Mucosa of descending colon (tissue), 3 donors: Measurements from ENCODE around the gene SLC6A7. TPM values are rescaled to one million over a fixed set of nuclear protein-coding genes. Genes with fewer than 3 reads are reported as not detected.
A peak's percentile ranks its signal among the peaks of the same experiment; 100 is the strongest.

Experiments used
- ATAC-seq: fragments of 200-7000 bp; cut with Tn5 transposase; one replicate; pipeline ENCODE4 v1.9.1; 2020; ENCODE audit warnings: mild to moderate bottlenecking, moderate library complexity
- DNase-seq, 3 donors: peaks; one replicate each; pipeline ENCODE4 v3.0.0-alpha.2; 2020
- H3K36me3 ChIP-seq: fragments of 200-600 bp; one replicate; pipeline ENCODE4 v1.8.0; 2021; ENCODE audit warnings: low read depth, mild to moderate bottlenecking
- H3K4me1 ChIP-seq: fragments of 200-600 bp; one replicate; pipeline ENCODE4 v1.8.0; 2021; ENCODE audit warnings: low read depth, mild to moderate bottlenecking
- H3K4me3 ChIP-seq: fragments of 200-600 bp; one replicate; pipeline ENCODE4 v1.8.0; 2021; ENCODE audit warnings: mild to moderate bottlenecking
- H3K9me3 ChIP-seq: fragments of 200-600 bp; one replicate; pipeline ENCODE4 v1.8.0; 2021; ENCODE audit warnings: mild to moderate bottlenecking
- intact Hi-C, 2 donors: fragments of 100-400 bp; cut with DNase I in 1 of 2; cut with micrococcal nuclease in 1 of 2; formaldehyde crosslinking; loops; one replicate each; pipeline versions ENCODE4 v1.11.0 to v1.11.1; 2022; cut with DNase I, micrococcal nuclease
- total RNA-seq, 3 donors: library from RNA; stranded (reverse); fragmentation: NEBNext Ultra II Directional in 2 of 3; extraction: Animal tissue kit (Norgen Biotek cat#: 25700) in 2 of 3; gene quantifications; one replicate each; pipeline versions ENCODE4 v1.2.1 to v1.2.4, GENCODE V29; 2021 to 2023
- TF ChIP-seq, protein P1 (sequence below): fragments of 200-600 bp; IDR thresholded peaks from one replicate; pipeline ENCODE4 v1.8.0; 2022; ENCODE audit warnings: antibody characterized with exemption, mild to moderate bottlenecking
- donor health status: DM: no; HTN: no; CAD: no; lungs with moderate emphysema.
- donor health status: DM: no; HTN: no; CAD: no.
- donor health status: DM: no; HTN: yes; CAD: no.

The SLC6A7 gene
- total RNA-seq, 3 donors from 2014 or later, result 15.2 to 26.4 (median 18.9) TPM

DNA sequence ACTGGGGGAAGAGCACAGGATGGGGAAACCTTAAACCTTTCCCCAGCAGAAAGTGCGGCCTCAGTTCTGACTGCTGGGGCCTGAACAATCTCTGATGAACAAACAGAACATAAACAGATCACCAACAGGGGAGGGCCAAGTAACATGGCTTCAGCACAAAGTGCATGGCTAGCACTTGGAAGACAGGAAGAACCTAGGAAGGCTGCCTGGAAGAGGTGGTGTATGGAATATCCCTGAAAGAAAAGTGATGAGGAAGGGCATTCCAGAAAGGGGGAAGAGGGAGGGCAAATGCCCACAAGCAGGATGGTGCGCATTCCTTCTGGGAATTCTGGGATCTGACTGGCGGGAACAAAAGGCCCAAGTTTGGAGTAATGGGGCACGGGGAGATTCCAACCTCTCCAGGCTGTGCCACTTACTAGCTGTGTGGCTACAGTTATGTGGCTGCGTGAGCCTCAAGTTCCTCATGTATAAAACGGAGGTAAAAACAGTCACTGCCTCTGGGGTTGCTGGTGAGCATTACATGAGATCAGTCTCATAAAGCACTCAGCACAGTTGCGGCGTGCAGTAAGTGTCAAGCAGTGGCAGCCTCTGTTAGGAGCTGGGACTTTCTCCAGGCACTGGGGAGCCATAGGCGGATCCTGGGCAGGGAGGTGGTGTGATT, 35.8 kb upstream of the SLC6A7 start:
- ATAC-seq (peak; percentile 20), DNase-seq (no peak)
- intact Hi-C loops, result no loop called here
- H3K9me3 ChIP-seq, result no peaks in the 10 kb centered on the region
- no peaks in the 10 kb centered on the region for H3K36me3 ChIP-seq
- H3K4me1 ChIP-seq, result no peaks in the 10 kb centered on the region
- TF ChIP-seq, protein P1, sequence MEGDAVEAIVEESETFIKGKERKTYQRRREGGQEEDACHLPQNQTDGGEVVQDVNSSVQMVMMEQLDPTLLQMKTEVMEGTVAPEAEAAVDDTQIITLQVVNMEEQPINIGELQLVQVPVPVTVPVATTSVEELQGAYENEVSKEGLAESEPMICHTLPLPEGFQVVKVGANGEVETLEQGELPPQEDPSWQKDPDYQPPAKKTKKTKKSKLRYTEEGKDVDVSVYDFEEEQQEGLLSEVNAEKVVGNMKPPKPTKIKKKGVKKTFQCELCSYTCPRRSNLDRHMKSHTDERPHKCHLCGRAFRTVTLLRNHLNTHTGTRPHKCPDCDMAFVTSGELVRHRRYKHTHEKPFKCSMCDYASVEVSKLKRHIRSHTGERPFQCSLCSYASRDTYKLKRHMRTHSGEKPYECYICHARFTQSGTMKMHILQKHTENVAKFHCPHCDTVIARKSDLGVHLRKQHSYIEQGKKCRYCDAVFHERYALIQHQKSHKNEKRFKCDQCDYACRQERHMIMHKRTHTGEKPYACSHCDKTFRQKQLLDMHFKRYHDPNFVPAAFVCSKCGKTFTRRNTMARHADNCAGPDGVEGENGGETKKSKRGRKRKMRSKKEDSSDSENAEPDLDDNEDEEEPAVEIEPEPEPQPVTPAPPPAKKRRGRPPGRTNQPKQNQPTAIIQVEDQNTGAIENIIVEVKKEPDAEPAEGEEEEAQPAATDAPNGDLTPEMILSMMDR, result no peak
- H3K4me3 ChIP-seq, result no peak overlapping the region

DNA sequence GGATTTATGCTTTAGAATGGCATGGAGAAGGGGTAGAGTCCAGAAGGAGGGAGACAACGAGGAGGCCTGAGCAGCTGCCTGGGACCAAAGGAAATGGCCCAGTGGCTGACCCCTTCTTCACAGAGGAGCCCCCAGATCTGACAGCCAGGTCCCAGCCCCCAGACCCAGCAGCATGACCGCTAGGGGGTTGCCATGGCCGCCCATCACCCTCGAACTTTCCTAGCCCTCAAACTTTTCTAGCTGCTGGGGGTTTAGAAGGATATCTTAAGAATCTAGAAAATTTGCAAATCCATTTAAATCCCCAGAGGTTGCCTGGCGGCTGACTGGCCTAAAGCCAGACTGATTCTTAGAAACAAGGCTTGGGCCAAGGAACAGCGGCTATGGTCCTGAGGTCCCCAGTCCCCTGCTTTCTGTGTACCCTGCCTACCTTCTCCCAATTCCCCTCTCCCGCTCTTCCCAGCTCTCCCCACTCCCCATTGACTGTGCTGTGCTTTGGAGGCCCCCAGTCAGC, 35.2 kb upstream of the SLC6A7 start:
- TF ChIP-seq, protein P1, result no peak
- Histone ChIP-seq H3K4me1 (no peaks in the 10 kb centered on the region), H3K9me3 (no peaks in the 10 kb centered on the region), H3K4me3 (no peak overlapping the region), H3K36me3 (no peaks in the 10 kb centered on the region)
- intact Hi-C loops, result no loop called here
- ATAC-seq (no peak), DNase-seq (no peak)

DNA sequence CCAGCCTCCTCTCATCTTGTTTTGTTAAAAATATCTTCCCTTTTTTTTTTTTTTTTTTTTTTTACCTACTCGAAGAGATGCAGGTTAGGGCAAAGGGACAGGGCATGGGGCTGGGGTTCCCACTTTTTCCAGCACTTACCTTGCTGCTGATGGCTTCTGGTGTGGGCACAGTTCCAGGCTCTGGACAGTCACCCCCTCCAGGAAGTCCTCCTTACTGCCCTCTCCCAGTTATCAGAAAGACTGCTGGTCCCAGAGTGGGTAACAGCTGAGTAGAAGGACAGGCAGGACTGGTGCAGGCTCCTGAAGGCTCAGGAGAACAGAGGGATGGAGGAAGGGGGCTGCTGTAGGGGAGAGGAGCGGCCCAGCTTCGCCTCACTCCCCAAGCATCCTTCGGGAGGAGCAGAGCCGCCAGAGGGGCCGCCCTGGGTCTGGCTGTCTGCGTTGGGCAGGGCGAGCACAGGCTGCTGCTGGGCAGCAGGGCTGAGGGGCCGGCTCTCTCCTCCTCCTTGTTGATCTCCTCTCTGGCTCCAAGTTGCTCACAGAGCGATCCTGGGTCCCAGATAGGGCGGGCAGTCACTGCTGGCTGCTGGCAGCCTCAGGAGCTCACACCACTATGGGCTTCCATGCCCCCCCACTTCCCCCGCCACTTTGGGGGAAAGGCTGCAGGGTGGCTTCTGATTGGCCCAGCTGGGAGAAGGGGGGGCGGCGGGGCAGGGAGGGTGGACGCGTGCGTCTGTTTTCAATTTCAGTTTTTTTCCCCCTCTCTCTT, 34.4 kb upstream of the SLC6A7 start, which contains the start of gene PDGFRB:
Gene PDGFRB (minus strand): TSS at position 588 of the 769 bp plus-strand sequence. CDS start 18,798 bp downstream, outside the sequence.
- TF ChIP-seq, protein P1, result no peak
- peak; percentile 63 for ATAC-seq
- intact Hi-C loops, result no loop called here
- peak; percentile 72 to 83 (median 74) for DNase-seq
- no peaks in the 10 kb centered on the region for H3K9me3 ChIP-seq
- H3K4me3 ChIP-seq, result no peak within 1 kb of the TSS
- no peaks in the 10 kb centered on the region for H3K36me3 ChIP-seq
- H3K4me1 ChIP-seq, result no peaks in the 10 kb centered on the region

DNA sequence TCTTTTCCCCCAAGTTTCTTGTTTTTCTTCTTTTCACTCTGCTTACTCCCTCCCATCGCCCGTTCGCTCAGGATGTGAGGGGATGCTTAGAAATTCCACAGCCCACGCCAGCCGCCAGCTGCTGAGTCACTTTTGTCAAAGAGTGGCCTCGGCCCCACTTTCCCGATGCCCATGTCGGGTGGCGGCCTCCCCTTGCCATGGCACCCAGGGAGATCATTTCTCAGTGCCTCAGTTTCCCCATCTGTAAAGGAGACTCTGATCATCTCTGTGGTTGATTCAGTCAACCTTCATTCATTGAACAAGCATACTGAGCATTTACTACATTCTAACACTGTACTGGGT, 33.9 kb upstream of the SLC6A7 start:
- peaks cover under 1% of the 10 kb centered on the region for H3K4me1 ChIP-seq
- no peak for ATAC-seq
- H3K36me3 ChIP-seq, result no peaks in the 10 kb centered on the region
- intact Hi-C loops, result no loop called here
- TF ChIP-seq, protein P1, result no peak
- DNase-seq, result no peak
- no peak overlapping the region for H3K4me3 ChIP-seq
- no peaks in the 10 kb centered on the region for H3K9me3 ChIP-seq

DNA sequence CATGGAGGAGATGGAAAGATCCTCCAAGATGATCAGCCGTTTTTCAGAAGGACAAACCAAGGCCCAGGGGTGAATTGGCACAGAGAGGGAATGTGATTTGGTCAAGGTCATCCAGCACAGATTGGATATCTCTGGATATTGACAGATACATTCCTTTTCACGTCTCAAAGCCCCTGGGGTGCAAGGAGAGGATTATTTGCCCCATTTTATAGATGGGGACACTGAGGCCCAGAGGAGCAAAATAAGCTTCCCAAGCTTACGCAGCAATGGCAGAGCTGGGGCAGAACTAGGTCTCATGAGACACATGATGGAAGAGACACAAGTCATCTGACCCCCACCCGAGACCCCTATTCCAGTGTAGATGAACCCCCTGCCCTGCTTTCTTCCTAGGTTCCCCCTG, 33.3 kb upstream of the SLC6A7 start:
- no peak overlapping the region for H3K4me3 ChIP-seq
- peaks cover 6% of the 10 kb centered on the region for H3K4me1 ChIP-seq
- DNase-seq, result no peak
- H3K9me3 ChIP-seq, result no peaks in the 10 kb centered on the region
- no peak for ATAC-seq
- TF ChIP-seq, protein P1, result no peak
- intact Hi-C loops, result no loop called here
- no peaks in the 10 kb centered on the region for H3K36me3 ChIP-seq
